Activated CD8-positive, alpha-beta memory T cell treated with anti-CD3 and anti-CD28 coated beads, Interleukin-2, amount 10 ng/mL, durations not matched to agents 7 days and 5 days (primary cell): ENCODE results near the gene IFT57. TPM values are rescaled to one million over a fixed set of nuclear protein-coding genes. Genes with fewer than 3 reads are reported as not detected.

Experiments
- ATAC-seq: fragments of 150-1000 bp; cut with Tn5 transposase; one replicate; pipeline ENCODE4 v1.10.0; 2021; ENCODE audit warnings: moderate library complexity
- CTCF ChIA-PET: fragments of 350-600 bp; sonication (Branson Sonifier 250); formaldehyde crosslinking; loops from one replicate; lab custom pipeline; 2021; ENCODE audit warnings: antibody characterized with exemption; lab: Charles Lee
- DNase-seq: peaks from one replicate; pipeline ENCODE4 v3.0.0-alpha.2; 2020
- H3K27ac Mint-ChIP-seq: one replicate; pipeline ENCODE4 v1.8.0; 2021; ENCODE audit warnings: mild to moderate bottlenecking, mixed read lengths
- H3K27me3 Mint-ChIP-seq: one replicate; pipeline ENCODE4 v1.8.0; 2021; ENCODE audit warnings: mixed read lengths
- H3K36me3 Mint-ChIP-seq: one replicate; pipeline ENCODE4 v1.8.0; 2021; ENCODE audit warnings: mild to moderate bottlenecking, mixed read lengths
- H3K4me1 Mint-ChIP-seq: one replicate; pipeline ENCODE4 v1.8.0; 2021; ENCODE audit warnings: mixed read lengths
- H3K4me3 Mint-ChIP-seq: one replicate; pipeline ENCODE4 v1.8.0; 2021; ENCODE audit warnings: mild to moderate bottlenecking, moderate library complexity, mixed read lengths
- H3K9me3 Mint-ChIP-seq: one replicate; pipeline ENCODE4 v1.8.0; 2022; ENCODE audit warnings: low read depth, mixed read lengths
- total RNA-seq, 2 experiments: library from RNA; stranded (reverse); gene quantifications; one replicate each; pipeline ENCODE4 v1.2.3, GENCODE V29; 2021

The IFT57 gene
- total RNA-seq, 2 experiments from 2014 or later, result 18.5 to 25.1 TPM

DNA sequence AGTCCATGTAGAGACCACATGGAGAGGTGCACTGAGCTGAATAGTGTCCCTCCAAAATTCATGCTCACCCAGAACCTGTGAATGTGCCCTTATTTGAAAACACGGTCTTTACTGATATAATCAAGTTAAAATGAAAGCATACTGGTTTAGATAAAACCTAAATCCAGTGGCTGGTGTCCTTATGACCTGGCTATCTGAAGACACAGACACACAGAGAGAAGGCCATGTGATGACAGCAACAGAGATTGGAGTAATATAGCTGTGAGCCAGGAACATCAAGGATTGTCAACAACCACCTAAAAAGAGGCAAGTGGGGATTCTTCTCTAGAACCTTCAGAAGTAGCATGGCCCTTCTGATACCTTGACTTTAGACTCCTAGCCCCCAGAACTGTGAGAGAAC lies 76.6 kb downstream of the IFT57 start:
- Mint-ChIP-seq H3K27me3 (no peaks in the 10 kb centered on the region), H3K27ac (no peak overlapping the region), H3K9me3 (peaks cover 9% of the 10 kb centered on the region), H3K4me3 (no peak overlapping the region), H3K36me3 (peaks cover 28% of the 10 kb centered on the region), H3K4me1 (no peaks in the 10 kb centered on the region)
- CTCF ChIA-PET, result no interaction called here
- no peak for ATAC-seq
- DNase-seq, result no peak

DNA sequence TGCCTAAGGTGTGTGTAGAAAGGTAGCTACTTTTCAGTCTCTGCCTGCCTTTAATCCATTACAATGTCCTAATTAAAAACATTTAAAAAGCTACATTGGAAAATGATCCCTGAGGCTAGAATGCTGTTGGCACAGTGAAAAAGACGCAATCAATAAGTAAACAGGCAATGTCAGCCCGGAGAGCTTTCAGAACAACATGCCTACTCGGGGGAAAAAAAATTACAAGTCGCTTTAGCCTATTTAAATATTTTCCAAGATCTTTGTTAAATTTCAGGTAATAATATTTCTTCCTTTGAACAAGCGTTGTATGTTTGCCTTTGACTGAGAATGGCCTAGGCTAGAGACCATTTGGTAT lies 84.8 kb downstream of the IFT57 start:
- Mint-ChIP-seq H3K36me3 (peaks cover 41% of the 10 kb centered on the region), H3K27me3 (no peaks in the 10 kb centered on the region), H3K4me3 (no peak overlapping the region), H3K27ac (no peak overlapping the region), H3K4me1 (peaks cover 39% of the 10 kb centered on the region), H3K9me3 (no peaks in the 10 kb centered on the region)
- no peak for DNase-seq
- no peak for ATAC-seq
- CTCF ChIA-PET, result interaction anchor here (2.2 kb wide), 1 partner anchor 16 kb away, joined by 8 read pairs; no protein-coding TSS in a partner anchor

DNA sequence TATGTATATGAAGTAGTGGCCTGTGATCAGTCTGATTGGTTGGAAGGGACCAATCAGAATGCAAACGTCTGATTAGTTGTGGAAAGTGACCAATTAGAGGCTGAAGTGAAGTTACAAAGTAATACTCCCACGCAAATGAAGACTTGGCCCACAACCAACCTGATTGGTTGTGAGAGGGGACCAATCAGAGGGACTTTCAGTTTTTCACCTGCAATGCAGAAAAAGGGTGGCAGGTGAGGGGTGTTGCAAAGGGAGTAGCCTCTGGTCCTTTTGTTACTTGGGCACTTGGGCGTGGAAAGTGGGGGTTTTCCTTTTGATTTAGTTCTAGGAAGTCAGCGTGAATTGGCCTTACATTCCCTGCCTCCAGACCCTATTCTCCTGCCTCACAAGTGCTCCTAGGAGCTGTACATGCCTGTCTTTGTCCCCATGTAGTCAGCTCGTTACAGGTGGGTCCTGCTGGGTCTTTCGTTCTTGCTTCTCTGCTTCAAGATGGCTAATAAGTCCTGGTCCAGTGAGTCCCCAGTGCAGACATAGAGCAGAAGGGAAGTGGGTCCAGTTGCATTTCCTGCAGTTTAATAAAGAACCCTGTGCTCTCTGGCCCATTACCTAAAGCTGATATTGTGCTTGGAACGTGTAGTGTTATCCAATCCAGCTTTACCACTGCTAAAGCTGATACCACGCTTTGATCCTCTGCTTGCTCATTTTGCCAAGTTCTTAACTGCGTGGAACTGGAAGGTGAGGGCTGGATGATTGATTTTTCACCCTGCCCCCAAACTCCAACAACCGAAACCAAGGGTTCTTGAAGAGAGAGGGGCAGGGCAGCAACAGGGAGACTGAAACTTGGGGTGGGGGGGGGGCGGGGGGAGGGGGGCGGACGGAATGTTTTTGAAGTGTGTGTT lies 85.4 kb downstream of the IFT57 start:
- CTCF ChIA-PET, result interaction anchor here (2.2 kb wide), 1 partner anchor 17 kb away, joined by 8 read pairs; no protein-coding TSS in a partner anchor

DNA sequence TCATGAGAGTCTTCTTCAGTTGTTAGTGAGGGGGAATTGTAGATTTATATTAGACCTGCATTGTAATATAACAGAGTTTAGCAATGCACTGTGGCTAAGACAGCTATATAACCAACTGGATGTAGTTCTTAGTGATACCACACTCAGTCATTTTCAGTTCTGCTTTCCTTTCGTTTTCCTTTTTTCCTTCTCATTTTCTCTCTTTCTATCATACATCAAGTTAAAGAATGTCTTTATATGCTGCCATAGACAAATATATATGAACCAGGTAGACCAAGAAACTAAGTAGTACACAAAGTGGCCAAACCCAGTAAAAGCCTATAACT lies 87.7 kb downstream of the IFT57 start:
- H3K36me3 Mint-ChIP-seq, result peaks cover 43% of the 10 kb centered on the region
- peak overlapping the region; percentile 82 for H3K27ac Mint-ChIP-seq
- ATAC-seq, result peak; percentile 60
- no peak for DNase-seq
- CTCF ChIA-PET, result interaction anchor here (0.8 to 3.1 kb wide), 5 partner anchors 9 to 343 kb away, joined by 3 to 11 read pairs (median 6); no protein-coding TSS in a partner anchor
- H3K4me1 Mint-ChIP-seq, result peaks cover 63% of the 10 kb centered on the region
- no peaks in the 10 kb centered on the region for H3K9me3 Mint-ChIP-seq
- no peaks in the 10 kb centered on the region for H3K27me3 Mint-ChIP-seq
- peak overlapping the region; percentile 72 for H3K4me3 Mint-ChIP-seq

More for the DNA sequence above, 85.4 kb downstream of the IFT57 start:
- Mint-ChIP-seq H3K36me3 (peaks cover 43% of the 10 kb centered on the region), H3K27ac (no peak overlapping the region), H3K4me3 (no peak overlapping the region), H3K9me3 (no peaks in the 10 kb centered on the region), H3K27me3 (no peaks in the 10 kb centered on the region), H3K4me1 (peaks cover 45% of the 10 kb centered on the region)
- ATAC-seq, result no peak
- DNase-seq, result no peak

DNA sequence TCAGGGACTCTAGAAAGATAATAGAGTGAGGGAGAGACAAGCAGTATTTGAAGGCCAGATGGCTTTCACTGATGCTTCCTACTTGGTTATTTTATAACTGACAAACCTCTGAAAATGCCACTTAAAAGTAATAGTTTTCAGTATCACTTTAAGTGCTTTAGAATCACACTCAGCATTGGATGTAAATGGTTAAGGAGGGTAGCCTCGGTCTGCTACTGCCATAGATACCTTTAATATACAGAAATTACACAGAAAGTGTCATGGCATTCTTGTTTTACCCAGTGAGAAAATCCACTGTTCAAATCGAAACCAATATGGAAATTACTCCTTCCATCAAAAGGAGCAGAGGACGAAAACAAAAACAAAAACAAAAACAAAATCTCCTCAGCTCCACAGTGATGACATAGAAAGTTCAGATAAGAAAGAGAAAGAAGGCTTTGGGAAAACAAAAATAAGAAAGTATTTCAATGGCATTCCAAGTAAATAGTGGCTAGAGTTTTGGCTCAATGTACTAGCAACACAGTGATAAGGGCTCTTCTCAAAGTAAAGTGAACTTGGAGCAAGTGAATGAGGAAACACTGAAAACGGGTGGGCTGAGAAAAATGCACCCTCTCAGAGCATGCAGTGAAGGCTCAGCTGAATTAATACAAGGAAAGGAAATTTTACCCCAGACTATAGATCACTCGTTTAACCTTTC lies 88.2 kb downstream of the IFT57 start:
- Mint-ChIP-seq H3K4me1 (peaks cover 67% of the 10 kb centered on the region), H3K9me3 (no peaks in the 10 kb centered on the region), H3K27ac (peak overlapping the region; percentile 82), H3K36me3 (peaks cover 45% of the 10 kb centered on the region), H3K4me3 (peak overlapping the region; percentile 72), H3K27me3 (no peaks in the 10 kb centered on the region)
- ATAC-seq (peak; percentile 51), DNase-seq (no peak)
- CTCF ChIA-PET, result interaction anchor here (0.8 to 3.1 kb wide), 7 partner anchors 8 to 344 kb away, joined by 3 to 11 read pairs (median 4); partner anchors contain the start of gene IFT57

DNA sequence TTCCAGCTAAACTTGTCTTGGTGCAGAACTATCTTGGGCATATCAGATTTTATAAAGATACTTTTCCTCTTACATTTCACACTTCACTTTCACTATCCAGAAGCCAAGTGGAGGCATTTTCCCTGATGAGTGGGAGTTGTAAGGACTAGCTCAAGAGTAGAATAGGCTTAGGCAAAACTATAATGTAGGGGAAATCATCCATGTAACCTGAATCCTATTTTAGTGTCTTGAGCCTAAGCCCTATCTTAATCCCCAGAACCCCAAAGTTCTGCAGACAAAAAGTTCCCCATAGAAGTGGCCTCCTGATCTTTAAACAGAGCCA lies 89.2 kb downstream of the IFT57 start:
- Mint-ChIP-seq H3K36me3 (peaks cover 49% of the 10 kb centered on the region), H3K27me3 (no peaks in the 10 kb centered on the region), H3K9me3 (no peaks in the 10 kb centered on the region), H3K4me1 (peaks cover 77% of the 10 kb centered on the region), H3K27ac (peak overlapping the region; percentile 82), H3K4me3 (peak overlapping the region; percentile 8)
- CTCF ChIA-PET, result interaction anchor here (1.0 to 3.1 kb wide), 6 partner anchors 7 to 345 kb away, joined by 3 to 11 read pairs (median 4); partner anchors contain the start of gene IFT57
- ATAC-seq (no peak), DNase-seq (no peak)

DNA sequence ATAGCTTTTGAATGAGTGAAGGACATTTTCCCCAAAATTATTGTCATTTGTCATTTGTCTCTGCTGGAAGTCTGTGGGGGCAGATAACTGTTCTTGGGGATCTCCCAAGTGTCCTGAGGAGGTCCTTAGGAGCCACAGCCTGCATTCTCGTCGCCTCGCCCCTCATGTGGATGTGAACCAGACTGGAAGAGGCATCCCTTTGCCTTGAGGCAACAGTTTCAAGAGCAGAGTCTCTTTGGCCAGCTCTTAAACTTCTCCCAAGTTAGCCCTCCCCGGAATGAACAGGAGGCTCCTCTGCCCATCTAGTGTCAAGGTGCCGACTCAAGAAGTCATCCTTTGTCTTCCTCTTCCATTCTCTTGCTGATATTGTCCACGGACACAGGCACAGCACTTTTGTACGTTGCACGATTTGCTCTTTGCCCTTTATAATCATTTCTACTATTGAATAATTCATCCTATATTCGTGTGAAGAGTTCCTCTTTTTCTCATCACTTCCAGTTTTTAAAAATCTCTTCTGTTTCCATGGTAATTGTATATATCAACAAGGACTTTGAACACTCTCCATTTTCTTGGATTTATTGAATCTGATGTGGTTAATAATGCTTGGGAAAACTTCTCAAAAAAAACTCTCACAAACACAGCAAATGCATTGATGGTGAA lies 90.6 kb downstream of the IFT57 start:
- H3K4me1 Mint-ChIP-seq, result peaks cover 84% of the 10 kb centered on the region
- no peak overlapping the region for H3K4me3 Mint-ChIP-seq
- CTCF ChIA-PET, result interaction anchor here (0.6 to 1.8 kb wide), 4 partner anchors 10 to 346 kb away, joined by 3 to 5 read pairs (median 4); no protein-coding TSS in a partner anchor
- no peaks in the 10 kb centered on the region for H3K27me3 Mint-ChIP-seq
- peak overlapping the region; percentile 25 for H3K27ac Mint-ChIP-seq
- DNase-seq (no peak), ATAC-seq (no peak)
- peaks cover 43% of the 10 kb centered on the region for H3K36me3 Mint-ChIP-seq
- H3K9me3 Mint-ChIP-seq, result no peaks in the 10 kb centered on the region

DNA sequence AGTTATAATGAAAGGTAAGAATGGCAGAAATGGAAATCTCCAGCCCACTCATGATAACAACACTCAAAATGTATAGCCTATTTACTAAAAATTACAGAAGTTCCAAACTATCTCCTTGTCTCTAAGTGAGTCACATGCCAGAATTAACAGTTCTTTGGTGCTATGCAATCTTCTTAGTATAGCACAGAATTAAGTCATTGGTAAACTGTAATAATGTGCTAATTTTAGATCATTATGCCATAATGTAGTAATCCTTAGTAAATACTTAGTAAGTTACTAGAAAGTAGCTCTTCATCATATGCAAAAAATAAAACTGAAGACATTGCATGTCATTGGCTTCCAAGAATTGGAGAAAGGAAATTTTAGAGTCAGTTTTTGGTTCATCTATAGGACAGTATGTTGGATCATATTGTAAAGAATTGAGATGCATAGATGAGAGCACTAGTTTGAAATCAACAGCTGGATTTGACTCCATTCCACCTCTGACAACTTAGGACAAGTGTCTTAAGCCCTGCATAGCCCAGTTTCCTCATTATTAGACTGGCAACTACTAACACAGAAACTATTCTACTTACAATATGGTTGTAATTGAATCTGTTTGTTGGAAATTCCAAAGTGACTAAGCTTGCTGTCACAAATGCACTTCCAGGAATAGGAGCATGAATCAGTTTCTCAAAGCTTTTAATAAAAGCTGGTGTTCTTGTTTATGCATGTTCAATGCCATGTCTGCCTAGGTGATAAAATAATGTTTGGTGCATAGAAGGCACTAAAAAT lies 91.3 kb downstream of the IFT57 start:
- peaks cover 84% of the 10 kb centered on the region for H3K4me1 Mint-ChIP-seq
- H3K27me3 Mint-ChIP-seq, result no peaks in the 10 kb centered on the region
- no peak overlapping the region for H3K27ac Mint-ChIP-seq
- H3K36me3 Mint-ChIP-seq, result peaks cover 39% of the 10 kb centered on the region
- DNase-seq (no peak), ATAC-seq (no peak)
- CTCF ChIA-PET, result interaction anchor here (0.6 to 1.8 kb wide), 3 partner anchors 26 to 257 kb away, joined by 3 to 5 read pairs (median 3); no protein-coding TSS in a partner anchor
- H3K9me3 Mint-ChIP-seq, result no peaks in the 10 kb centered on the region
- H3K4me3 Mint-ChIP-seq, result no peak overlapping the region

DNA sequence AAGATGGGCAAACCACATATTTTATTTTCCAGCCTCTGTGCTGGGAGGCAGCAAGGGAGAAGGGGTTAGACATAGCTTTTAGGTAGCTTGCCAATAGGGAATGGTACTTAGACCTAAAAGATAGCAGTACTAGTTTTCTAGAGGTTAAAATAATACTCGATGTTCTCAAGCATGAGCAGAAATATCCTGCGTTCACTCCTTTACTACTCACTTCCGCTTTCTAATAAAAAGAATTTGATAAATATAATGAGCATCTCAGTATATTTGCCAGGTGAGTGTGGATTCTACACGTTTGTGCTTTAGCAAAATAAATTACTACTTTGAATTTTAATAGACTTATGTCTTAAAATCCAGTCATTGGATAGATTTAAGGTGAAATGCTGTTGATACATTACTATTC lies 92.0 kb downstream of the IFT57 start:
- Mint-ChIP-seq H3K4me3 (no peak overlapping the region), H3K4me1 (peaks cover 85% of the 10 kb centered on the region), H3K9me3 (no peaks in the 10 kb centered on the region), H3K36me3 (peaks cover 33% of the 10 kb centered on the region), H3K27me3 (no peaks in the 10 kb centered on the region), H3K27ac (peak overlapping the region; percentile 18)
- CTCF ChIA-PET, result interaction anchor here (1.3 to 1.8 kb wide), 2 partner anchors 40 to 258 kb away, joined by 3 to 5 read pairs; no protein-coding TSS in a partner anchor
- DNase-seq, result no peak
- ATAC-seq, result no peak

DNA sequence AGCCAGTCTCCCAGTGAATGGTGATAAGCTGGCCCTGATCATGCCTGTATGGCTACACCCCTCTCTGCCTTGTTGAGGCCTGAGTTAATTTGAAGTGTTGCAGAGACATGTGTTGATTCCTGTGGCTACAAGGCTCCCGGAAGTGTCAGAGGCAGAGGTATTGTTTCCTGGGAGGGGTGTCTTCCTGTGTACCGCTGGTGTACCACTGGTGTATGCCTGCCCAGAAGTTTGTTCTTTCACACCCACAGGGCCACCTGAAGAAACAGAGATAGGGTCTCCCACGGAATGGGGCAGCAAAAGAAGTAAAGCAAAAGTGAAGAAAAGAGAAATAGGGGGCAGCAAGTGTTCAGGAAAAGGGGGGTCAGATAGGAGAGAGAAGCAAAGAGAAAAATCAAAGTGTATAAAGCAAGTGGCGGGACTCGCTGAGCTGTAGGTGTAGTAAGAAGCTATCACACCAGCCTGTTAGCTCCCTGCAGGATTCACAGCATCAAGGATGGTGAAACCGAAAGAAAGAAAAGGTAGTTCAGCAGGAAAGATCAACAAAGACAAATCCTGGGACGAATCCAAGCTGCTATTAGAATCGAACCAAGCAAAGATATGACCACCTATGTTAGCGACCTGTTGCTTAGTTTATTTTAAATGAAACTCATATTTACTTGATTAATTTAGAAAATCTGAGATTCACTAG lies 94.8 kb downstream of the IFT57 start:
- peaks cover 78% of the 10 kb centered on the region for H3K4me1 Mint-ChIP-seq
- peak overlapping the region; percentile 99 for H3K27ac Mint-ChIP-seq
- DNase-seq (peak; percentile 87), ATAC-seq (peak; percentile 63)
- H3K4me3 Mint-ChIP-seq, result peak overlapping the region; percentile 84
- CTCF ChIA-PET, result interaction anchor here (1.2 to 2.3 kb wide), 3 partner anchors 95 to 278 kb away, joined by 3 to 6 read pairs (median 3); partner anchors contain the start of gene IFT57
- H3K36me3 Mint-ChIP-seq, result peaks cover 33% of the 10 kb centered on the region
- H3K27me3 Mint-ChIP-seq, result peaks cover 2% of the 10 kb centered on the region
- no peaks in the 10 kb centered on the region for H3K9me3 Mint-ChIP-seq

DNA sequence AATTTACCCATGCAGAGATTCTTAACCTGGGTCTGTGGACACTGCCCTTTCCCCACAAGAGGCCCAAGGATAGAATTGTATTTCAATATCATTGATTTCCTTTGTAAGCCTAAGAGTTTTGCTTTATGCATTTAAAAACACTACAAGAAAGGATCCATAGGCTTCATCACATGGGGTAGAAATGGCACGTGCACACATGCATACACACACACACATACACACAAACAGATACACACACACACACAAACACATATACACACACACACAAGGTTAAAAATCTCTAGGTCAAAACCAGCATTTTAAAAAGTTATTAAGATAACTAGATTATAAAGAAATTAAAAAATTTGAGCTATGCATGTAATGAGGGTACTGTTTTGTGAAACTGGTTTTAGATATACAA lies 95.9 kb downstream of the IFT57 start:
- H3K9me3 Mint-ChIP-seq, result no peaks in the 10 kb centered on the region
- peaks cover 67% of the 10 kb centered on the region for H3K4me1 Mint-ChIP-seq
- no peak for DNase-seq
- no peak for ATAC-seq
- peak overlapping the region; percentile 91 for H3K4me3 Mint-ChIP-seq
- H3K27ac Mint-ChIP-seq, result peak overlapping the region; percentile 93
- H3K36me3 Mint-ChIP-seq, result peaks cover 28% of the 10 kb centered on the region
- peaks cover 2% of the 10 kb centered on the region for H3K27me3 Mint-ChIP-seq
- CTCF ChIA-PET, result interaction anchor here (0.6 to 2.3 kb wide), 6 partner anchors 8 to 279 kb away, joined by 3 to 6 read pairs (median 4); partner anchors contain the start of gene IFT57
